ENCODE results near the gene IMMP2L.
"Not testable (repeated sequence)": the region's sequence is repeated elsewhere in the genome, so short reads cannot be mapped to it uniquely, and the experiment has no call there.

IMMP2L gene

DNA sequence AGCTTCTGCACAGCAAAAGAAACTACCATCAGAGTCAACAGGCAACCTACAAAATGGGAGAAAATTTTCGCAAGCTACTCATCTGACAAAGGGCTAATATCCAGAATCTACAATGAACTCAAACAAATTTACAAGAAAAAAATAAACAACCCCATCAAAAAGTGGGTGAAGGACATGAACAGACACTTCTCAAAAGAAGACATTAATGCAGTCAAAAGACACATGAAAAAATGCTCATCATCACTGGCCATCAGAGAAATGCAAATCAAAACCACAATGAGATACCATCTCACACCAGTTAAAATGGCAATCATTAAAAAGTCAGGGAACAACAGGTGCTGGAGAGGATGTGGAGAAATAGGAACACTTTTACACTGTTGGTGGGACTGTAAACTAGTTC, 92.4 kb downstream of the IMMP2L start:
- not testable (repeated sequence) for DNase-seq, H3K4me1 Mint-ChIP-seq, H3K4me3 Mint-ChIP-seq, H3K9me3 Mint-ChIP-seq, H3K27me3 Mint-ChIP-seq, ATAC-seq, H3K27ac Mint-ChIP-seq

DNA sequence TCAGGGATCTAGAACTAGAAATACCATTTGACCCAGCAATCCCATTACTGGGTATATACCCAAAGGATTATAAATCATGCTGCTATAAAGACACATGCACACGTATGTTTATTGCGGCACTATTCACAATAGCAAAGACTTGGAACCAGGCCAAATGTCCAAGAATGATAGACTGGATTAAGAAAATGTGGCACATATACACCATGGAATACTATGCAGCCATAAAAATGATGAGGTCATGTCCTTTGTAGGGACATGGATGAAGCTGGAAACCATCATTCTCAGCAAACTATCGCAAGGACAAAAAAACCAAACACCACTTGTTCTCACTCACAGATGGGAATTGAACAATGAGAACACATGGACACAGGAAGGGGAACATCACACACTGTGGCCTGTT, 96.5 kb downstream of the IMMP2L start:
- not testable (repeated sequence) for H3K4me1 Mint-ChIP-seq, H3K27me3 Mint-ChIP-seq, H3K27ac Mint-ChIP-seq, DNase-seq, ATAC-seq, H3K4me3 Mint-ChIP-seq
- H3K9me3 Mint-ChIP-seq = peaks cover 7 to 13% of the 10 kb centered on the region in 2 donors

DNA sequence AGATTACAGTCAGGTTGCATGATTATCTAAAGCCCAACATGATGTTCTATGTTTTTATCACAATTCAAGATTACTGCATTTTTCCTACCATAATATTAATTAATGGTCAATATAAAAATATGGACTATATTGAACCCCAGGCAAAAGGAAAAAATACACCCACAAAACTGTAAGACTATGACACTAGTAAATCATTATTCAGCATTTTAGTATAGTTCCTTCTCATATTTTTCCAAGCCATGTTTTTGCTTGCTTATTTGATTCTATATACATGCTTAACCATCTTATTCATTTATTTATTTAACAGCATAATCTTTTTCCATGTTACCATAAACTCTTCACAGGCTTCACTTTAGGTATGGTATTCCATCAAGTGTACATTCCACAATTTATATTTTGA, 101.6 kb downstream of the IMMP2L start:
- DNase-seq (no peak), ATAC-seq (no peak)
- Mint-ChIP-seq H3K4me3 (no peak overlapping the region), H3K27ac (no peak overlapping the region), H3K9me3 (peaks cover 6% of the 10 kb centered on the region in 2 donors), H3K27me3 (no peaks in the 10 kb centered on the region), H3K4me1 (no peaks in the 10 kb centered on the region)

DNA sequence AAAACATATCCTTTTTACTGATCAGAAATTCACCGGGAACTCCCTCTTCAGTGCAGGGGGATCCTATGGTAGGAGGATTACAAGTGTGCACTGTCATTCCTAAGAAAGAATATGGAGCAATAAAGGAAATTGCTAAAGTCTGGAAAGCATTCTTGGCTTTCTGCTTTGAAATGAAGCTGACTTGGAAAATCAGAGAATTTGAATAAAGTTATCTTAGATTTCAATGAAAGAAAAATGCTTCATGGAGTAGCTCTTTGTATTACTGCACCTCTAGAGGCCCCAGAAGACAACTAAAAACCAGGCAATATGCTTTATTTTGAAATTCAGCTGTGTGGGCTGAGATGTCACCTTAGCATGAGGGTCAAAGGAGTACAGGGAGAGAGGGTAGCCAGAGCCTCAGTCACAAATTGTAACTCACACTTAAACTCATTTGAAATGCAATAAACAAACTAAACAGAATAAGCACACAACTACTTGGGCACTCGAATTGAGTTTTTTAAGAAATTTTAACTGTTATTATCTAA, 102.5 kb downstream of the IMMP2L start:
- H3K4me3 Mint-ChIP-seq = no peak overlapping the region
- H3K4me1 Mint-ChIP-seq = no peaks in the 10 kb centered on the region
- H3K9me3 Mint-ChIP-seq = peaks cover 6% of the 10 kb centered on the region in 2 donors
- H3K27me3 Mint-ChIP-seq = no peaks in the 10 kb centered on the region
- ATAC-seq (no peak), DNase-seq (no peak)
- H3K27ac Mint-ChIP-seq = no peak overlapping the region

DNA sequence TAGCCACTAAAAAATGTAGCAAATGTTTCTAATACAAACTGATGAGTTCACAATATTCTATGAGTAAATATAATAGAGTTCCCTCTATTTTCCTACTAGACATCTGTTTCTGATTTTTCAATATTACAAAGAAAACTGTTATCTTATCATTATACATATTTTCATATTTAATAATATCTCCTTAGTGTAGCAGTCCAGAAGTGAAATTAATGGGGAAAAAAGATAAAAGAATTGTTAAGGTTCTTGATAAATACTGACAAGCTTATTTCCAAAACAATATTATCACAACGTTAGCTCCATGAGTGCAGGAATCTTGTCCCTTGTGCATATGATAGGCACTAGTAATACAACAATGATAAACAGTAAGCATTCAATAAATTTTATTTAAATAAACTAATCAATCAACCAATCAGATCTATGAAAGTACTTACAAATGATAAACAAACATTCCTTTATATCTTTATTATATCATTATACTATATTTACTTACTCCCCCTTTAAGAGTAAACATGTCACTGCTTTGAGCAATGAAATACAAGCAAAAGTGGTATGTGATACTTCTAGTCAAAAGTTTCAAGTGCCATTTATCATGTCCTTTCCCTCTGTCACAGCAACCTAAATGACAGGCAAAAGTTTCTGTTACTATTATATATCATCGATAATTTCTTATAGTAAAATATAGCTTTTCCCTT, 103.1 kb downstream of the IMMP2L start:
- no peak for ATAC-seq
- H3K27me3 Mint-ChIP-seq = no peaks in the 10 kb centered on the region
- peaks cover 6% of the 10 kb centered on the region in 2 donors for H3K9me3 Mint-ChIP-seq
- no peak overlapping the region for H3K4me3 Mint-ChIP-seq
- H3K27ac Mint-ChIP-seq = no peak overlapping the region
- no peak for DNase-seq
- no peaks in the 10 kb centered on the region for H3K4me1 Mint-ChIP-seq

DNA sequence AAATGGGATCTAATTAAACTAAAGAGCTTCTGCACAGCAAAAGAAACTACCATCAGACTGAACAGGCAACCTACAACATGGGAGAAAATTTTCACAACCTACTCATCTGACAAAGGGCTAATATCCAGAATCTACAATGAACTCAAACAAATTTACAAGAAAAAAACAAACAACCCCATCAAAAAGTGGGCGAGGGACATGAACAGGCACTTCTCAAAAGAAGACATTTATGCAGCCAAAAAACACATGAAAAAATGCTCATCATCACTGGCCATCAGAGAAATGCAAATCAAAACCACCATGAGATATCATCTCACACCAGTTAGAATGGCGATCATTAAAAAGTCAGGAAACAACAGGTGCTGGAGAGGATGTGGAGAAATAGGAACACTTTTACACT, 111.6 kb downstream of the IMMP2L start:
- not testable (repeated sequence) for H3K9me3 Mint-ChIP-seq, H3K4me1 Mint-ChIP-seq, ATAC-seq, H3K27me3 Mint-ChIP-seq, H3K27ac Mint-ChIP-seq, H3K4me3 Mint-ChIP-seq, DNase-seq

DNA sequence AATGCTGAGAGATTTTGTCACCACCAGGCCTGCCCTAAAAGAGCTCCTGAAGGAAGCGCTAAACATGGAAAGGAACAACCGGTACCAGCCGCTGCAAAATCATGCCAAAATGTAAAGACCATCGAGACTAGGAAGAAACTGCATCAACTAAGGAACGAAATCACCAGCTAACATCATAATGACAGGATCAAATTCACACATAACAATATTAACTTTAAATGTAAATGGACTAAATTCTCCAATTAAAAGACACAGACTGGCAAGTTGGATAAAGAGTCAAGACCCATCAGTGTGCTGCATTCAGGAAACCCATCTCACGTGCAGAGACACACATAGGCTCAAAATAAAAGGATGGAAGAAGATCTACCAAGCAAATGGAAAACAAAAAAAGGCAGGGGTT, 114.8 kb downstream of the IMMP2L start:
- not testable (repeated sequence) for ATAC-seq, H3K27me3 Mint-ChIP-seq, DNase-seq, H3K4me1 Mint-ChIP-seq, H3K4me3 Mint-ChIP-seq, H3K9me3 Mint-ChIP-seq, H3K27ac Mint-ChIP-seq

DNA sequence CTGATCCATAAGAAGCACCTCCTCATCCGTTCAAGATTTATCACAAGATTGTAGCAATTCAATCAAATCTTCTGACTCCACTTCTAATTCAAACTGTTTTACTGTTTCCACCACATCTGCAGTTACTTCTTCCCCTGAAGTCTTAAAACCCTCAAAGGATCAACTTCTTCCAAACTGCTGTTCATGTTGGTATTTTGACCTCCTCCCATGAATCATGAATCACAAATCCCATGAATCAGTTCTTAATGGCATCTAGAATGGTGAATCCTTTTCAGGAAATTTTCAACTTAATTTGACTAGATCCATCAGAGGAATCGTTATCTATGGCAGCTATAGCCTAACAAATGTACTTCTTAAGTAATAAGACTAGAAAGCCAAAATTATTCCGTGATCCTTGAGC, 122.3 kb downstream of the IMMP2L start:
- no peak for ATAC-seq
- peaks cover 14 to 17% of the 10 kb centered on the region in 2 donors for H3K9me3 Mint-ChIP-seq

DNA sequence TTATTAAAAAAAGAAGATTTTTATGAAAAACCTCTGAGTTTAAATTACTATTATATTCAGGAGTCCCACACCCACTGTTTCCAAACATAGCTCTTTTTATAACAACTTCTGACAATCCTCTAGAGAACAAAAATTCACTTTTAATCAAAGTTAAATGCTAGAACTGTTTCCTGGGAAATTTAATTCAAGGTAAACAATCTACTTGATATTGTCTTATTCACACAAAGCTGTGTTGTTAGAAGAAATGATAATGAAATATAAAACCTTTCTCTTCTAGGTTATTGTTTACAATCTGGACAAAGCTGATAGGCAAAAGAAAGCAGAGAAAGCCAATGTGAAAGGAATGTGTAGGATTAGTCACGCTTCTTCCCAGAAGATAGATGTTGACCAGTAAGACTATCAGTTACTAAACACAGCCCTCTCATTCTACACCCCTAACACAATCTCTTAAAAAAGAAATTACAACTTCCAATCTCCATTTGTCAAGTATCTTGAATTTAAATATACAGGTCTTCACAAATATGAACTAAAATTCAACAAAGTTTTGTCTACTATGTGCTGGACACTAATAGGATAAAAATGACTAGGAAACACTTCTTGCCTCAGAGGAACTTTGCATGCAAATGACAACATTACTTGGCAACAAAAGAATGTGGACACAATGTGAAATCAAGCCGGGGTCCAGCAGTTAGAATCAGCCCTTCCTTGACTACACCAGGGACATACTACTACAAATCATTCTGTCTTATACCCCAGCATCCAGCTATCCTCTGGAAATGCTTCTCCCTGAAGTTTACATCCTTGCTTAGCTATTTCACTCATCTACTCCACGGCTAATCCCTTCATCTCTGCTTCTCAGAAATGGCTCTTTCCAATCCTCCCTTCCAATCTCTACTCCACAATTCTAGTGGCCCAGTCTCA, 123.7 kb downstream of the IMMP2L start:
- no peaks in the 10 kb centered on the region for H3K4me1 Mint-ChIP-seq
- no peak overlapping the region for H3K27ac Mint-ChIP-seq
- ATAC-seq (no peak), DNase-seq (no peak)
- H3K4me3 Mint-ChIP-seq = no peak overlapping the region
- H3K27me3 Mint-ChIP-seq = no peaks in the 10 kb centered on the region
- H3K9me3 Mint-ChIP-seq = peaks cover 17 to 20% of the 10 kb centered on the region in 2 donors

More for the DNA sequence above, 122.3 kb downstream of the IMMP2L start:
- H3K4me3 Mint-ChIP-seq = no peak overlapping the region
- DNase-seq = no peak
- H3K27me3 Mint-ChIP-seq = no peaks in the 10 kb centered on the region
- H3K27ac Mint-ChIP-seq = no peak overlapping the region
- H3K4me1 Mint-ChIP-seq = no peaks in the 10 kb centered on the region

DNA sequence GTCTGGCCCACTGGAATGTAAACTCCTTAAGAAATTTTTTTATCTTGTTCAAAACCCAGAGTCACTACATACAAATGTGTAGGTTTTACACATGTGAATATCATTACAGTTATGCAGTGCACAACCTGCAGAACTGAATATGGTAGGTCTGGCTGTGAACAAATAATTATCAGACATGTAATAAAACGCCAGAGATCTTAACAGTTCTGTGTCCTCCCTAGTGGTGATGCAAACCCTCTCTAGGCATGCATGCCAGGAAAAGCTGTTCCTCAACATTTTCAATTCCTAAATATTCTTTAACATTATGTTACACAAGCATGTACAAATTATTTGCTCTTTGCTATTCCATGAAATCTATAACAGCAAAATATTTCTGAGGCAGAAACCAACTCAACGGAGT, 124.6 kb downstream of the IMMP2L start:
- Mint-ChIP-seq H3K9me3 (peaks cover 26 to 29% of the 10 kb centered on the region in 2 donors), H3K27ac (peak overlapping the region in 1 of 2 donors; percentile 44), H3K4me1 (no peaks in the 10 kb centered on the region), H3K4me3 (no peak overlapping the region), H3K27me3 (no peaks in the 10 kb centered on the region)
- ATAC-seq (no peak), DNase-seq (no peak)

DNA sequence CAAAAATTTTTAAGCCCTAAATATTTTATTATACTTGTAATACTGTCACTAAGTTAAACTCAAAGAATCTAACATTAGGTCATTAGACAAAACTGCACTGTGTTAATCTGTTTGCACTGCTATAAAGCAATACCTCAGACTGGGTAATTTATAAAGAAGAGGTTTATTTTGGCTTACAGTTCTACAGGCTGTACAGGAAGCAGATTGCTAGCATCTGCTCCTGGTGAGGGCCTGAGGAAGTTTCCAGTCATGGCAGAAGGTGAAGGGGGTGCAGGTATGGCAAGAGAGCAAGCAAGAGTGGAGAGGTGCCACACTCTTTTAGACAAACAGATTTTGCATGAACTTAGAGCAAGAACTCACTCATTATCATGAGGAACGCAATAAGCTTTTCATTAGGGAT, 125.7 kb downstream of the IMMP2L start:
- Mint-ChIP-seq H3K27me3 (no peaks in the 10 kb centered on the region), H3K9me3 (peaks cover 32 to 35% of the 10 kb centered on the region in 2 donors), H3K4me1 (no peaks in the 10 kb centered on the region), H3K4me3 (no peak overlapping the region), H3K27ac (no peak overlapping the region)
- ATAC-seq (no peak), DNase-seq (no peak)

DNA sequence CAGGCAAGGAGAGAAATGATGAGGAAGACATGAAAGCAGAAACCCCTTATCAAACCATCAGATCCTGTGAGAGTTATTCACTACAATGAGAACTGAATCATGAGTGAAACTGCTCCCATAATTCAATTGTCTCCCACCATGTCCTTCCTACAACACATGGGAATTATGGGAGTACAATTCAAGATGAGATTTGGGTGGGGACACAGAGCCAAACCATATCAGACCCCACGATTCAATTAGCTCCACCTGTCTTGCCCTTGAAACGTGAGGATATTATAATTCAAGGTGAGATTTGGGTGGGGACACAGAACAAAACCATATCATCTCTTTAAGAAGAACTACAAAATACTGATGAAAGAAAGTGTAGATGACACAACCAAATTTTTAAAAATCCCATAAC, 128.9 kb downstream of the IMMP2L start:
- no peaks in the 10 kb centered on the region for H3K27me3 Mint-ChIP-seq
- H3K27ac Mint-ChIP-seq = no peak overlapping the region
- no peak overlapping the region for H3K4me3 Mint-ChIP-seq
- DNase-seq (no peak), ATAC-seq (no peak)
- no peaks in the 10 kb centered on the region for H3K4me1 Mint-ChIP-seq
- H3K9me3 Mint-ChIP-seq = peaks cover 20 to 21% of the 10 kb centered on the region in 2 donors

DNA sequence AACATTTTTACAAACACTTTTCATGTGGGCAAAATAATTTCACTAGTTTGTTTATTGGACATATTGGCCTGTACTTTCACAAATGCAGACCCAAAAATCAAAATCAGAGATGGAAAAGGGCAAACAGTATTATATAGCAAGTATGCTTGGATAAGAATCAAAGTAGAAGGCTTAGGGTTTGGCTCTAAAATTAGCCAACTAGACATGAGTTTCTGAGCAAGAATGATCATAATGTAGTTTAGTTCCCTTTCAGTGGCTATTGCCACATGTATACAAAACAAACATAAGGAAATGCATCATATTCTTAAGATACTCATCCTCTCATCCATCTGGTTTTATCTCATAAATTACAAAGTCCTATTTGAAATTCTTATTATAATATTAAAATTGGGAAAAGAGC, 132.5 kb downstream of the IMMP2L start:
- H3K9me3 Mint-ChIP-seq = peaks cover 15 to 21% of the 10 kb centered on the region in 2 donors
- DNase-seq (no peak), ATAC-seq (no peak)
- H3K4me3 Mint-ChIP-seq = no peak overlapping the region
- H3K4me1 Mint-ChIP-seq = no peaks in the 10 kb centered on the region
- no peaks in the 10 kb centered on the region for H3K27me3 Mint-ChIP-seq
- H3K27ac Mint-ChIP-seq = no peak overlapping the region

DNA sequence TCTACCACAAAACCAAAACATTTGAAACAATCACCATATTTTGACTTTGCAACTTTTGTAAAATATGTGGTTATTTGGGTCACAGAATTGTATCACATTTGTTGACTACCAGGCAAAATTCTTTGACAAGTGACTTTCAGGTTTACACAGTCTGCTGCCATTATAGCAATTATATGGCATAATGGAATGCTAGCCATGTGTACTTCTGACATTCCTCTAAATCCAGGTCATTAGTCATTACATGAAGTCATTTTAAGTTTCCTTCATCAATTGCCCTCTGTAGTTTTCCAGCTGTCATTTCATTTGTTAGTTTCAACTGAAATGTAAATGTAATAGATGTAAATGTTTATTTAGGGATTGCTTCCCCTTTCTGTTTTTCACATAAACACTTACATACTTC, 137.5 kb downstream of the IMMP2L start:
- Mint-ChIP-seq H3K4me3 (no peak overlapping the region), H3K27me3 (no peaks in the 10 kb centered on the region), H3K27ac (no peak overlapping the region), H3K9me3 (peaks cover 15 to 17% of the 10 kb centered on the region in 2 donors), H3K4me1 (no peaks in the 10 kb centered on the region)
- DNase-seq = no peak
- ATAC-seq = no peak

DNA sequence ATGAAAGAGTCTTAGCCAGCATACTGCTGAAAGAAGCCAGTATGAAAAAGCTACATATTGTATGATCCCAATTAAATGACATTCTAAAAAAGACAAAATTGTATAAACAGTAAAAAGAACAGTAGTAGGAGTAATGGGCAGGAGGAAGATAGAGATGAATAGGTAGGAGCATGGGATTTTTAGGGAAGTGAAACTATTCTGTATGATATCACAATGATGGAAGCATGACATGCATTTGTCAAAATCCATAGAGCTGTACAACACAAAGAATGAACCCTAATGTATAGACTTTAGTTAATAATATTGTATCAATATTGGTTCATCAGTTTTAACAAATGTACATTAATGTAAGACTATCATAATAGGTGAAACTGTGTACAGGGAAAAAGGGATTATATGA, 147.9 kb downstream of the IMMP2L start:
- H3K27ac Mint-ChIP-seq = no peak overlapping the region
- DNase-seq (no peak), ATAC-seq (no peak)
- H3K4me1 Mint-ChIP-seq = peaks cover 6% of the 10 kb centered on the region
- no peak overlapping the region for H3K4me3 Mint-ChIP-seq
- peaks cover 0 to 7% of the 10 kb centered on the region in 2 donors for H3K9me3 Mint-ChIP-seq
- no peaks in the 10 kb centered on the region for H3K27me3 Mint-ChIP-seq

DNA sequence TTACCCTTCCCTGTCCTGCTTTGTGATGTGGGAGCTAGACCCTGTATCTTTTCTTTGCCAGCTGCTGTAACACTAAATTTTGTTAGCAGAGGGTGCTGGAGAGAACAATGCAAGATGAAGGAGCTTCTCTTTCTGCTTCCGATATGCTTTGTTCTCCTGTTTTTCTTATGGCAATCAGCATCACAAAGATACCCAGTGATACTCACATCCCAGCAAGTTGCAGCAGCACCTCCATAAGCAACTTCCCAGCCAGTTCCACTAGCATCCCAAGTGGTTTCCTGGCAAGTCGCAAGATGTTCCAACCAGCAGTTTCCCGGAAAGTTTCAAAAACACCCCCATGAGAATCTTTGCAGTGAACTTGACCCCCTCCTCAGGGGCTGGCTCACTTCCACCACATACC, 148.6 kb downstream of the IMMP2L start:
- Mint-ChIP-seq H3K4me1 (peaks cover 6% of the 10 kb centered on the region), H3K27me3 (no peaks in the 10 kb centered on the region), H3K27ac (no peak overlapping the region), H3K4me3 (no peak overlapping the region), H3K9me3 (peaks cover 0 to 7% of the 10 kb centered on the region in 2 donors)
- DNase-seq = no peak
- no peak for ATAC-seq
